C4-2B (cell line): ENCODE measurements around the gene POU5F2.

Source experiments
- H3K27ac ChIP-seq: fragments of 450-650 bp; 2 replicates; pipeline ENCODE4 v1.5.1; 2017
- ZFX ChIP-seq: fragments of 450-650 bp; IDR thresholded peaks from 2 replicates; pipeline ENCODE4 v1.6.1; 2017
- TF ChIP-seq, protein P1 (sequence below): fragments of 450-650 bp; conservative IDR thresholded peaks from 2 replicates; pipeline ENCODE4 v1.5.1; 2017; ENCODE audit warnings: mild to moderate bottlenecking

POU5F2 gene

DNA sequence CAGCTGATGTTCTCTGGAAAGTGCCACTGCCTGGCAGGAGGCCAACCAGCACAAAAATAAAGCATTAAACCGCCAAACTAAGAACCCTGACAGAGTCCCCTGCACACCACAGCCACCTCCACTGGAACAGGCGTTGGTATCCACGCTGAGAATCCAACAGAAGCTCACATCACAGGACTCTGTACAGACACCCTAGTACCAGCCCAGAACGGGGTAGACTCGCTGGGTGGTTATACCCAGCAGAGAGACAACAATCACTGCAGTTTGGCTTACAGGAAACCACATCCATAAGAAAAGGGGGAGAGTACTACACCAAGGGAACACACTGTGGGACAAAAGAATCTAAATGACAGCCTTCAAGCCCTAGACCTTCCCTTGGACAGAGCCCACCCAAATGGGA lies 15.0 kb upstream of the POU5F2 start:
- H3K27ac ChIP-seq = no peak overlapping the region
- TF ChIP-seq, protein P1, sequence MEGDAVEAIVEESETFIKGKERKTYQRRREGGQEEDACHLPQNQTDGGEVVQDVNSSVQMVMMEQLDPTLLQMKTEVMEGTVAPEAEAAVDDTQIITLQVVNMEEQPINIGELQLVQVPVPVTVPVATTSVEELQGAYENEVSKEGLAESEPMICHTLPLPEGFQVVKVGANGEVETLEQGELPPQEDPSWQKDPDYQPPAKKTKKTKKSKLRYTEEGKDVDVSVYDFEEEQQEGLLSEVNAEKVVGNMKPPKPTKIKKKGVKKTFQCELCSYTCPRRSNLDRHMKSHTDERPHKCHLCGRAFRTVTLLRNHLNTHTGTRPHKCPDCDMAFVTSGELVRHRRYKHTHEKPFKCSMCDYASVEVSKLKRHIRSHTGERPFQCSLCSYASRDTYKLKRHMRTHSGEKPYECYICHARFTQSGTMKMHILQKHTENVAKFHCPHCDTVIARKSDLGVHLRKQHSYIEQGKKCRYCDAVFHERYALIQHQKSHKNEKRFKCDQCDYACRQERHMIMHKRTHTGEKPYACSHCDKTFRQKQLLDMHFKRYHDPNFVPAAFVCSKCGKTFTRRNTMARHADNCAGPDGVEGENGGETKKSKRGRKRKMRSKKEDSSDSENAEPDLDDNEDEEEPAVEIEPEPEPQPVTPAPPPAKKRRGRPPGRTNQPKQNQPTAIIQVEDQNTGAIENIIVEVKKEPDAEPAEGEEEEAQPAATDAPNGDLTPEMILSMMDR = no peak
- TF ChIP-seq ZFX = no peak

DNA sequence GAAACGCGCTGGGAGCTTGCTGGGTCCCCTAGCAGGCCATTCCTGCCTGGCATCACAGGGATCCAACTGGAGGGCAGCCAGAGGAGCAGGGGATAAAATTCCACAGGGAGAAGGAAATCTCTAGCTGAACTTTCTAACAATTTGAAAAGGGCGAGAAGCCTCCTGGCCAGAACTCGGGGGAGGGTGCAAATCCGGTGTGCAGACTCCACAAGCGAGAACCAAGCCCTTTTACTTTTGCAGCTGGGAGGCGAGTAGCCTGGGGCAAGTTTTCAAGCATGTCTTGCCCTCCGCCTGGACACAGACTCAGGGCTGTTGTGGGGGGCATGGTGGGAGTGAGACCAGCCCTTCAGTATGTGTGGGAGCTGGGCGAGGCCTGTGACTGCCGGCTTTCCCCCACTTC lies 14.3 kb upstream of the POU5F2 start:
- TF ChIP-seq, protein P1 = no peak
- no peak for TF ChIP-seq ZFX
- no peak overlapping the region for H3K27ac ChIP-seq

DNA sequence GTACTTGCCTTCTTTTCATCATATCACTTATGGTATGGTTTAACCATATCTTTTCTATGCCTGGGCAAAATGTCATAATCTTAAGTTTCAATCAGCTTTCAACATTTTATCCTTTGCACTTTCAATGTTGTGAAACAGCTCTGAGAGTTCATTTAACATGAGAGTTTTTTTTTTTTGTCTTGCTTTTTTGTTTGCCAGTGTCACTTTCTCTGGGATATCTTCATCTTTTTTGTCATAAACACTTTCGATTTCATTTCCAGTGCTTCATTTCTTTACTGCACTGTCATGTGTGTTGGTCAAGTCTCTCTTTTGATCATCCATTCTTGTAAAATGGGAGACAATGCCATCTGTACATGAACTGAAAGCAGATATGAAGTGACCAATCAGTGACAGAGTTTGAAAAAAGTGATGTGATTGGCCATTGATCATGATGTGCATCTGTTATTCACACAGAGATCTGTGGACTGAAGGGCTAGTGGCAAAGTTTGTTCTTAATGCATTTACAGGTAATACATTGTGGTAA lies 7.5 kb upstream of the POU5F2 start:
- TF ChIP-seq, protein P1 = no peak
- no peak for TF ChIP-seq ZFX
- no peak overlapping the region for H3K27ac ChIP-seq

DNA sequence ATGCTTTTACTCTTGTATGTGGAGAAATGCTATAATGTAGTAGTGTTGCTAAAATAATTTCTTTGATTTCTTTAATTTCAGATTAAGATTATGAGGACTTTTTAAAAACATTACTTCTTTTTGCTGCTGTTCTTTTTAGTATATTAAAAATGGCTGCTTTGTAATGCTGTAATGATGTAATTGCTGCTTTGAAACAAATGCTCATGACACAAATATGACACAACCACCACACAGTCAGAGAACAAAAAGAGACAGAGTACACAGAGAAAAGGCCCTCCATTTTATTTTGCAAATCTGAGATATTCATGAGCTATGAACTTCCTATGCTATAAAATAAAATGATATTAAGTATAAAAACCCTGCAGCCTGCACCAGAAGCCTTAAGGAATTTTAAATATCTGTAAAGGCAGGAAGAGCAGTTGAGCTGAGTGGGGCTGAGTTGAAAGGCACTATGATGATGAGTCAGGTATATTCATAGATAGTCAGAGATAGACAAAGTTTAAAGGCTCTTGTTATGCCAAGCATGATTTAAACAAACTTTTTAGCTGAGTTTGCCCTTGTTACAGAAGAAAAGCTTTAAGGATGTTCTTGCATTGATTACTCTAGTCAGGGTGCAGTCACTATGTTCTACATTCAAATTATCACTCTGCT lies 5.1 kb upstream of the POU5F2 start:
- TF ChIP-seq, protein P1 = no peak
- no peak for TF ChIP-seq ZFX
- no peak overlapping the region for H3K27ac ChIP-seq

DNA sequence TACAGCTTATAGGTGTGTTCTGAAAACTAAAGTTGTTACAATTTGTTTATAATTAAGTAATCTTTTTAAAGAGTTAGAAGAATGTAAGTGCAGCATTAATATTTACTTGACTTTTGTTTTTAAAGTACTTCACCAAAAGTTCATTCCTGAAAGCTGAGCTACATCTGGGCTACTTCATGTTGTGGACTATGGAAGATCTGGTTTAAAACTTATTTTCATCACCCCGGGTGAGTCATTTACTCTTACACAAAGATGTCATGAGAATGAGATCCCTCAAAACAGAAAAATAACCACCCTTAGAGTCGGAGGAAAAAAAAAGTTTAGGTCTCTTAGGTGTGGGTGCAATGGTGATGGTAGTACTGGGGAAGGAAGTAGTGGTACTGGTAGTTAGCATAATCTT lies 5.1 kb downstream of the POU5F2 start:
- no peak for TF ChIP-seq ZFX
- TF ChIP-seq, protein P1 = no peak
- H3K27ac ChIP-seq = no peak overlapping the region

- TF ChIP-seq, protein P1 = no peak
- TF ChIP-seq ZFX = no peak
Observed at GRCh38 chr5:93735378-93735777, 6.0 kb downstream of the POU5F2 start.

GRCh38 chr5:93731987-93732386 lies 9.4 kb downstream of the POU5F2 start:
- TF ChIP-seq, protein P1 = no peak
- no peak for TF ChIP-seq ZFX
- no peak overlapping the region for H3K27ac ChIP-seq

More at GRCh38 chr5:93735378-93735777, 6.0 kb downstream of the POU5F2 start:
- no peak overlapping the region for H3K27ac ChIP-seq
